ENCODE measurements around the gene SREBF2. TPM values are rescaled to one million over a fixed set of nuclear protein-coding genes. Genes with fewer than 3 reads are reported as not detected.

Gene SREBF2
- total and polyA plus RNA-seq, 10 of the 15 experiments (the other 5 are each of a cell fraction or from before 2014, with no cell fraction given) = 2.4 to 177 (median 78.8) TPM

DNA sequence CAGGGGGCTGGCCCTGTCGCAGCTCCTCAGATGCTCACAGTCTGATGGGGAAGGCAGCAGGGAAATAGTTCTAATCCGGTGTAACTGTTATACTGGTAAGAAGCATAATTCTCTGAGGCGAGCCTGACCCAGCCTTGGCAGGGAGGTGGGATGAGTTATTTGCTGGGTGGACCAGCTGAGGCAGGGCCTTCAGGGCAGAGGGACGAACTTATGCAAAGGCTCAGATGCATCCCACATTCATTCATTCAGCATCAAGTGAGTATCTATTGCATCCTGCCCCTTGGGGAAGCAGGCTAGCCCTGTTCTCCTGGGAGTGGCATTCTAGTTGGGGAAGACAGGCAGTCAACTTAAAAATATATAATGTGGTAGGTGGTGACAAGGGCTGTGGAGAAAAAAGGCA lies 13.6 kb upstream of the SREBF2 start:
- RAD21 ChIA-PET (ENCODE audit: unreplicated experiment) = no interaction called here
- no peak overlapping the region for H3K9ac ChIP-seq (ENCODE audit: control insufficient read depth, insufficient read depth, low read length)
- SMC1A ChIA-PET (ENCODE audit: uncharacterized antibody, unreplicated experiment) = interaction anchor here (1.5 to 2.3 kb wide), 2 partner anchors 13 to 122 kb away, joined by 5 to 10 read pairs; no protein-coding TSS in a partner anchor
- no peak overlapping the region for H3K27ac ChIP-seq (ENCODE audit: control insufficient read depth, insufficient read depth)
- 100% methylated on average over 4 of the region's 4 CpGs for WGBS (ENCODE audit: insufficient coverage, insufficient replicate concordance, low lambda C conversion rate, missing lambda C conversion rate)
- no peak for ATAC-seq
- H3K4me3 ChIP-seq = no peak overlapping the region
- no TSS peak for BruUV-seq (replicated peaks)
- H2AFZ ChIP-seq (ENCODE audit: control insufficient read depth, low read depth, low read length) = no peak overlapping the region
- TF ChIP-seq ZNF217 (IDR thresholded peaks at IDR 0.05) = no peak
- no peak for TF ChIP-seq KDM1A (IDR thresholded peaks at IDR 0.05; ENCODE audit: borderline replicate concordance)
- no peak for TF ChIP-seq NKRF (conservative IDR thresholded peaks at IDR 0.05)
- TF ChIP-seq, protein P1, sequence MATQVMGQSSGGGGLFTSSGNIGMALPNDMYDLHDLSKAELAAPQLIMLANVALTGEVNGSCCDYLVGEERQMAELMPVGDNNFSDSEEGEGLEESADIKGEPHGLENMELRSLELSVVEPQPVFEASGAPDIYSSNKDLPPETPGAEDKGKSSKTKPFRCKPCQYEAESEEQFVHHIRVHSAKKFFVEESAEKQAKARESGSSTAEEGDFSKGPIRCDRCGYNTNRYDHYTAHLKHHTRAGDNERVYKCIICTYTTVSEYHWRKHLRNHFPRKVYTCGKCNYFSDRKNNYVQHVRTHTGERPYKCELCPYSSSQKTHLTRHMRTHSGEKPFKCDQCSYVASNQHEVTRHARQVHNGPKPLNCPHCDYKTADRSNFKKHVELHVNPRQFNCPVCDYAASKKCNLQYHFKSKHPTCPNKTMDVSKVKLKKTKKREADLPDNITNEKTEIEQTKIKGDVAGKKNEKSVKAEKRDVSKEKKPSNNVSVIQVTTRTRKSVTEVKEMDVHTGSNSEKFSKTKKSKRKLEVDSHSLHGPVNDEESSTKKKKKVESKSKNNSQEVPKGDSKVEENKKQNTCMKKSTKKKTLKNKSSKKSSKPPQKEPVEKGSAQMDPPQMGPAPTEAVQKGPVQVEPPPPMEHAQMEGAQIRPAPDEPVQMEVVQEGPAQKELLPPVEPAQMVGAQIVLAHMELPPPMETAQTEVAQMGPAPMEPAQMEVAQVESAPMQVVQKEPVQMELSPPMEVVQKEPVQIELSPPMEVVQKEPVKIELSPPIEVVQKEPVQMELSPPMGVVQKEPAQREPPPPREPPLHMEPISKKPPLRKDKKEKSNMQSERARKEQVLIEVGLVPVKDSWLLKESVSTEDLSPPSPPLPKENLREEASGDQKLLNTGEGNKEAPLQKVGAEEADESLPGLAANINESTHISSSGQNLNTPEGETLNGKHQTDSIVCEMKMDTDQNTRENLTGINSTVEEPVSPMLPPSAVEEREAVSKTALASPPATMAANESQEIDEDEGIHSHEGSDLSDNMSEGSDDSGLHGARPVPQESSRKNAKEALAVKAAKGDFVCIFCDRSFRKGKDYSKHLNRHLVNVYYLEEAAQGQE (IDR thresholded peaks at IDR 0.05; ENCODE audit: low read depth, low read length) = no peak
- no peak for TF ChIP-seq CBX5 (IDR thresholded peaks at IDR 0.05; ENCODE audit: low read depth)
- H3K4me1 ChIP-seq (ENCODE audit: control insufficient read depth, insufficient read depth, low read length) = no peaks in the 10 kb centered on the region; the same call in 1 of the 2 replicates
- no peak for DNase-seq (ENCODE audit: low read depth, low spot score)
- H4K20me1 ChIP-seq (ENCODE audit: control insufficient read depth, insufficient read depth) = no peaks in the 10 kb centered on the region
- no peaks in the 10 kb centered on the region for H3K9me3 ChIP-seq (replicated peaks; ENCODE audit: control insufficient read depth, insufficient read depth, low read length)
- in situ Hi-C loops (cut with MboI) = no loop called here
- POLR2A ChIA-PET = no interaction called here
- intact Hi-C loops (cut with micrococcal nuclease; ENCODE audit: unreplicated experiment) = no loop called here
- H3K27me3 ChIP-seq (replicated peaks in 1 of 2; ENCODE audit: control insufficient read depth in 2 of 2, insufficient read depth in 2 of 2, low read length in 1 of 2) = no peaks in the 10 kb centered on the region
- no peaks in the 10 kb centered on the region for H3K79me2 ChIP-seq (ENCODE audit: control insufficient read depth, insufficient read depth, low read length)
- no peak overlapping the region for H3K4me2 ChIP-seq (ENCODE audit: control insufficient read depth, insufficient read depth)
- FAIRE-seq = no peak
- peaks cover 7 to 21% of the 10 kb centered on the region in 2 experiments for H3K36me3 ChIP-seq (ENCODE audit: control insufficient read depth in 2 of 2, insufficient read depth in 2 of 2, low read length in 1 of 2)
- CTCF ChIA-PET = interaction anchor here (1.1 kb wide), 1 partner anchor 122 kb away, joined by 4 read pairs; no protein-coding TSS in a partner anchor
